ENCODE measurements around the gene SLC16A10. TPM values are rescaled to one million over a fixed set of nuclear protein-coding genes. Genes with fewer than 3 reads are reported as not detected.
"Not testable (repeated sequence)": the region's sequence is repeated elsewhere in the genome, so short reads cannot be mapped to it uniquely, and the experiment has no call there.

Gene SLC16A10
- total RNA-seq, 1 donor from 2014 or later = 2.4 TPM

- no peak overlapping the region for H3K4me3 Mint-ChIP-seq (ENCODE audit: unreplicated experiment)
- H3K27me3 Mint-ChIP-seq (ENCODE audit: unreplicated experiment) = no peaks in the 10 kb centered on the region
- DNase-seq (ENCODE audit: low spot score) = no peak
- no peaks in the 10 kb centered on the region for H3K9me3 Mint-ChIP-seq (ENCODE audit: unreplicated experiment)
- H3K4me1 Mint-ChIP-seq (ENCODE audit: unreplicated experiment) = peaks cover 15% of the 10 kb centered on the region
- TF ChIP-seq CTCF (IDR thresholded peaks at IDR 0.05; ENCODE audit: unreplicated experiment) = no peak
- H3K36me3 Mint-ChIP-seq (ENCODE audit: low read depth, unreplicated experiment) = no peaks in the 10 kb centered on the region
- no peak overlapping the region for H3K27ac Mint-ChIP-seq (ENCODE audit: unreplicated experiment)
Measured at GRCh38 chr6:111129013-111129412, 41.7 kb downstream of the SLC16A10 start.

GRCh38 chr6:111131018-111131417 is 43.7 kb downstream of the SLC16A10 start:
- peaks cover 15% of the 10 kb centered on the region for H3K4me1 Mint-ChIP-seq (ENCODE audit: unreplicated experiment)
- H3K27me3 Mint-ChIP-seq (ENCODE audit: unreplicated experiment); H3K9me3 Mint-ChIP-seq (ENCODE audit: unreplicated experiment); H3K4me3 Mint-ChIP-seq (ENCODE audit: unreplicated experiment); DNase-seq (ENCODE audit: low spot score); H3K27ac Mint-ChIP-seq (ENCODE audit: unreplicated experiment); H3K36me3 Mint-ChIP-seq (ENCODE audit: low read depth, unreplicated experiment): not testable (repeated sequence)

GRCh38 chr6:111132669-111133068 is 45.4 kb downstream of the SLC16A10 start:
- H3K4me3 Mint-ChIP-seq (ENCODE audit: unreplicated experiment); H3K36me3 Mint-ChIP-seq (ENCODE audit: low read depth, unreplicated experiment); H3K27me3 Mint-ChIP-seq (ENCODE audit: unreplicated experiment); DNase-seq (ENCODE audit: low spot score); H3K9me3 Mint-ChIP-seq (ENCODE audit: unreplicated experiment); H3K27ac Mint-ChIP-seq (ENCODE audit: unreplicated experiment): not testable (repeated sequence)
- peaks cover 11% of the 10 kb centered on the region for H3K4me1 Mint-ChIP-seq (ENCODE audit: unreplicated experiment)

GRCh38 chr6:111134236-111134869 is 47.0 kb downstream of the SLC16A10 start:
- H3K27me3 Mint-ChIP-seq (ENCODE audit: unreplicated experiment); DNase-seq (ENCODE audit: low spot score); H3K4me1 Mint-ChIP-seq (ENCODE audit: unreplicated experiment); H3K27ac Mint-ChIP-seq (ENCODE audit: unreplicated experiment); H3K36me3 Mint-ChIP-seq (ENCODE audit: low read depth, unreplicated experiment); H3K4me3 Mint-ChIP-seq (ENCODE audit: unreplicated experiment); H3K9me3 Mint-ChIP-seq (ENCODE audit: unreplicated experiment): not testable (repeated sequence)

- DNase-seq (ENCODE audit: low spot score); H3K9me3 Mint-ChIP-seq (ENCODE audit: unreplicated experiment); H3K4me1 Mint-ChIP-seq (ENCODE audit: unreplicated experiment); H3K36me3 Mint-ChIP-seq (ENCODE audit: low read depth, unreplicated experiment); H3K27ac Mint-ChIP-seq (ENCODE audit: unreplicated experiment); H3K4me3 Mint-ChIP-seq (ENCODE audit: unreplicated experiment); H3K27me3 Mint-ChIP-seq (ENCODE audit: unreplicated experiment): not testable (repeated sequence)
Measured at GRCh38 chr6:111137489-111138093, 50.3 kb downstream of the SLC16A10 start.

- Mint-ChIP-seq H3K27me3 (ENCODE audit: unreplicated experiment) (peaks cover 2% of the 10 kb centered on the region), H3K9me3 (ENCODE audit: unreplicated experiment) (no peaks in the 10 kb centered on the region), H3K36me3 (ENCODE audit: low read depth, unreplicated experiment) (no peaks in the 10 kb centered on the region), H3K4me1 (ENCODE audit: unreplicated experiment) (no peaks in the 10 kb centered on the region), H3K4me3 (ENCODE audit: unreplicated experiment) (no peak overlapping the region), H3K27ac (ENCODE audit: unreplicated experiment) (no peak overlapping the region)
- no peak for TF ChIP-seq CTCF (IDR thresholded peaks at IDR 0.05; ENCODE audit: unreplicated experiment)
- DNase-seq (ENCODE audit: low spot score) = no peak
Measured at GRCh38 chr6:111147440-111147839, 60.1 kb downstream of the SLC16A10 start.

- peaks cover 2% of the 10 kb centered on the region for H3K27me3 Mint-ChIP-seq (ENCODE audit: unreplicated experiment)
- TF ChIP-seq CTCF (IDR thresholded peaks at IDR 0.05; ENCODE audit: unreplicated experiment) = no peak
- H3K36me3 Mint-ChIP-seq (ENCODE audit: low read depth, unreplicated experiment) = no peaks in the 10 kb centered on the region
- DNase-seq (ENCODE audit: low spot score) = no peak
- no peaks in the 10 kb centered on the region for H3K4me1 Mint-ChIP-seq (ENCODE audit: unreplicated experiment)
- no peaks in the 10 kb centered on the region for H3K9me3 Mint-ChIP-seq (ENCODE audit: unreplicated experiment)
- no peak overlapping the region for H3K27ac Mint-ChIP-seq (ENCODE audit: unreplicated experiment)
- H3K4me3 Mint-ChIP-seq (ENCODE audit: unreplicated experiment) = no peak overlapping the region
Measured at GRCh38 chr6:111148110-111148509, 60.8 kb downstream of the SLC16A10 start.
